HK-2 (cell line): ENCODE results near the gene FAM83G.

Experiments
- DNase-seq: peaks from one replicate; pipeline ENCODE4 v3.0.0-alpha.2; 2018; ENCODE audit not compliant: unreplicated experiment

FAM83G gene

GRCh38 chr17:18920911-18921441 is 83.6 kb downstream of the FAM83G start:
- no peak for DNase-seq

- DNase-seq, result no peak
Measured at GRCh38 chr17:18919963-18920362, 84.6 kb downstream of the FAM83G start.
